ENCODE measurements around the gene COL3A1. TPM values are rescaled to one million over a fixed set of nuclear protein-coding genes. Genes with fewer than 3 reads are reported as not detected.

The COL3A1 gene
- polyA plus RNA-seq, 3 donors, result 65.6 to 363 (median 262) TPM

GRCh38 chr2:189012351-189012750, 38.2 kb downstream of the COL3A1 start:
- WGBS, 3 donors, result 75 to 91% (median 83%) methylated on average over 1 of the region's 1 CpG
- no peak overlapping the region for H3K27ac ChIP-seq (ENCODE audit: low read depth, low read length)

GRCh38 chr2:189013031-189013430, 38.9 kb downstream of the COL3A1 start:
- no peak overlapping the region for H3K27ac ChIP-seq (ENCODE audit: low read depth, low read length)
- 79 to 93% (median 80%) methylated on average over 3 of the region's 3 CpGs for WGBS, 3 donors

GRCh38 chr2:189013671-189014448, 39.7 kb downstream of the COL3A1 start:
- WGBS, 3 donors, result 63 to 79% (median 71%) methylated on average over 2 of the region's 2 CpGs
- no peak overlapping the region for H3K27ac ChIP-seq (ENCODE audit: low read depth, low read length)

- WGBS, 3 donors, result 51 to 72% (median 69%) methylated on average over 2 of the region's 2 CpGs
Observed at GRCh38 chr2:189014449-189015138, 40.4 kb downstream of the COL3A1 start.

DNA sequence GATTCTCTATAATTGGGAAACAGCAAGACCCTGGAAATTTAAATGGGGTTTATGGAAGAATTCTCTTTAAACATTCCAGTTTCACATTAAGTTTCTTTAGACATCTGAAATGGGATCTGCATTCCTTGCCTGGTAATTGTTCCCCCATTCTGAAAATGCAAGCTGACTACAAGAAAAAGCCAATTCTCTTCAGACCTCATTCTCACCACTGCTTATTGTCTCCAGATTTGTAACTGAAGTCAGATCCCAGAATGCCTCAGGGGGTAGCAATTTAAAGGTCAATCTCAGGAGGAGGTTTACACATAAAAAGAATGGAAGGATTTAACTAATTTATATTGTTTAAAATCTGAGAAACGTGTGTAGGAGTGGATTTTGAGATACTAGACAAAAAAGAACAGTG, 41.2 kb downstream of the COL3A1 start:
- no peak overlapping the region for H3K27ac ChIP-seq (ENCODE audit: low read depth, low read length)
- WGBS, 3 donors, result 43 to 71% (median 49%) methylated on average over 1 of the region's 1 CpG

More at GRCh38 chr2:189014449-189015138, 40.4 kb downstream of the COL3A1 start:
- no peak overlapping the region for H3K27ac ChIP-seq (ENCODE audit: low read depth, low read length)

GRCh38 chr2:189016311-189016861, 42.2 kb downstream of the COL3A1 start:
- no peak overlapping the region for H3K27ac ChIP-seq (ENCODE audit: low read depth, low read length)

DNA sequence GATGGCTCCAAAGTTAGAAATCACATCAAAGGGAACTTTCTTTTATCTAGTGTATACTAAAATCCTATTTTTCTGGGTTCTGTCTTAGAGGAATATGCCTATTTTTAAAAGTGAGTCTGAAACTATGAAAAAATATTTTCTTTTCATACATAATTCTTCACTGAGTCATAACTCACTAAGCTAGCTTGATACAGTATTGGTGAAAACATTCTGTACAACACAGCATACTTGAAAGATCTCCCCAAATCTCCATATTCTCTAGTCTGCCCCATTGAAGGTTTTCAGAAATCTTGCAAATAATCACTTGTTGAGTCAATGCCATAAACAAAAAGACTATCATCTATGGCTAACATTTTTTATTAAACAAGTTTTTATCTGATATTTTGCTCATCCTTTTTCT, 44.5 kb downstream of the COL3A1 start:
- H3K27ac ChIP-seq (ENCODE audit: low read depth, low read length), result no peak overlapping the region

DNA sequence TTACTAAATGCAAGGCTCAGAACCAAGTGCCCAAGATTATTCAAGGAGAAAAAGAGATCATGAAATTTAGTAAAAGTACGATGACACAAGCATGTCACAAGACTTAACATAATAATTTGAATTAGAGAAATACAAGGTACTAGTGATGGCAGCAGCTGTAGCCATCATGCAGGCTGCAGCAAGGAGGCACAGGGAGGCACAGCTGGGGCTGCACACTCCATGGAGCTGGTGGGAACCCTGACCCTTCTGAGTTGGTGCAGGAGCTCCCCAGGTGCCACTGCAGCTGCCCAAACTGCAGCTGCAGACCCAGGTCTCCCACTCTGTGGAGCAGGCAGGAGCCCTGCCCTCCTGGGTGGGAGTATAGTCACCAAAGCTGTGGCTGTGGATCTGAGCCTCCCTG, 46.0 kb downstream of the COL3A1 start:
- WGBS, 3 donors, result 63 to 83% (median 76%) methylated on average over 1 of the region's 1 CpG
- no peak overlapping the region for H3K27ac ChIP-seq (ENCODE audit: low read depth, low read length)

DNA sequence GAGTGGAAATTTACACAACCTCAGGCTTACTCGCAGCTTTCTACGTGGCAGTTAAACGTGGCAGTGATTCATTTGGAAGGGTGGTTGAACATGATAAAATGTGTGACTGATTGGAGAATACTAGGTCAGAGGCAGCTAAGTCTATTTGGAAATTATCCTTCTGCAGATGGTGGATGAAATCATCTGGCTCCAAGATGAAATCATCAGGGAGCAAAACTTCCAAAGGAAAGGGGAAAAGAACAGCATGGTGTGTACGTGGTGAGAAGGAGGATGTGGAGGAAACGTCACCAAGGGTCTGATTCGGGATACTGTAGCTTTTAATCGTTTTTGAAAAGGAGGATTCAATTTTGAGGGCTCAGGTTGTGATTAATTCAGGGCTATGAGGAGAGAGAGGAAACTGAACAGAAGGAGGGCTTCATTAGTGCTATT, 47.9 kb downstream of the COL3A1 start:
- 54 to 64% (median 56%) methylated on average over 7 of the region's 7 CpGs for WGBS, 3 donors

GRCh38 chr2:189022492-189022891, 48.3 kb downstream of the COL3A1 start:
- WGBS, 3 donors, result 58 to 80% (median 58%) methylated on average over 3 of the region's 3 CpGs
- no peak overlapping the region for H3K27ac ChIP-seq (ENCODE audit: low read depth, low read length)

More for the DNA sequence above, 47.9 kb downstream of the COL3A1 start:
- H3K27ac ChIP-seq (ENCODE audit: low read depth, low read length), result no peak overlapping the region

- no peak overlapping the region for H3K27ac ChIP-seq (ENCODE audit: low read depth, low read length)
- 44 to 57% (median 45%) methylated on average over 3 of the region's 3 CpGs for WGBS, 3 donors
Observed at GRCh38 chr2:189024901-189025618, 50.9 kb downstream of the COL3A1 start.

DNA sequence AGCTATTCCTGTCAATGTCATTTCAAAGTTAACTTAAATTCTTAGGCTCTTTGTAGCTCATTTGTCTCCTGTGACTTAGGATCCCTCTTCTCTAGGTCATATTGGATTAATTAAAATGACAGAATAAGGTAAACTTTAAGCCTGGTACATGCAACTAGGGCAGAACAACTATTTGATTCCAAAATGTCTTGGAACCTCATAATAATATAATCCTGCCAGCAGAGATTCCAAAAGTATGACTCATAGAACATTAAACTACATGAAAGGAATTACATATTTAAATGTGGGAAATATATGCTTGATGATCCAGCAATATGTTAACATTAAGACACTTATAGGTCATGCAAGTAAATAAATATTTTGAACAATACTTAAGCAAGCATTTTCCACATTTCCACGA, 63.3 kb downstream of the COL3A1 start:
- no peak overlapping the region for H3K27ac ChIP-seq (ENCODE audit: low read depth, low read length)
- WGBS, 3 donors, result 83 to 91% (median 86%) methylated on average over 1 of the region's 1 CpG

DNA sequence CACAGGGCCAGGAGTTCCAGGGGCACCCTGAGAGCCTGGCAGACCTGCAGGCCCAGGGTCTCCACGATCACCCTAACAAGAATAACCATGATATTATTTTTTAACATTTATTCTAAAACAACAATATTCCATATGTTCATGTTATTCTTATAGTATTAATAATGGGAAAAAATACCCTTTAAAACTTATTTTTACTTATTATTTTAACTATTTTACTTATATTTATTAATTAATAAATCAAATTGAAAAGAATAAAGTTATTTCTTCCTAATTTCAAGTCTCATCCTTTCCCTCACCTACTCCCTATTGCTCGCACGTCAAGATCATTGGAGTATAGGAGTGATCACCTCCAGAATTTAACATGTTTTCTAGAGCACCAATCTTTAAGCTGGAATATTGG, 71.7 kb downstream of the COL3A1 start:
- 90 to 98% (median 95%) methylated on average over 3 of the region's 3 CpGs for WGBS, 3 donors
- H3K27ac ChIP-seq (ENCODE audit: low read depth, low read length), result no peak overlapping the region

DNA sequence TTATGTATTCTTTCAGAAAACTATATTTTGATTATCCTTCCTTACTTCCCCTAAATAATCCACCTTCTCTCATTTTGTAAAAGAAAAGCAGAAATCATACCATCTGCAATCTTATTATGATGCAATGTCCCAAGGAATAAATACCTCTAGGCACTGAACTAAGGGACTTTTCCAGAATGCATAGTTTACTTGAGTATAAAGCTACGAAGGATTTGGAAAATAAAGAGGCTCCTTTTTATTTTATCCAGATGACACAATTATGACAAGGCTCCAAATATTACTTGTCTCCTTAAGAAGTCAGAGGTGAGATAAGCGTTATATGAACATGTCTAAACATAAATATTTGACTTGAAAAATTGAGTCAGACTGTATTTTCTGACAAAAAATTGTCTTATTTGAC, 72.1 kb downstream of the COL3A1 start:
- WGBS, 3 donors, result 80 to 91% (median 84%) methylated on average over 2 of the region's 2 CpGs

GRCh38 chr2:189047171-189047888, 73.2 kb downstream of the COL3A1 start:
- 93 to 97% (median 95%) methylated on average over 4 of the region's 4 CpGs for WGBS, 3 donors
- H3K27ac ChIP-seq (ENCODE audit: low read depth, low read length), result no peak overlapping the region

More for the DNA sequence above, 72.1 kb downstream of the COL3A1 start:
- no peak overlapping the region for H3K27ac ChIP-seq (ENCODE audit: low read depth, low read length)

DNA sequence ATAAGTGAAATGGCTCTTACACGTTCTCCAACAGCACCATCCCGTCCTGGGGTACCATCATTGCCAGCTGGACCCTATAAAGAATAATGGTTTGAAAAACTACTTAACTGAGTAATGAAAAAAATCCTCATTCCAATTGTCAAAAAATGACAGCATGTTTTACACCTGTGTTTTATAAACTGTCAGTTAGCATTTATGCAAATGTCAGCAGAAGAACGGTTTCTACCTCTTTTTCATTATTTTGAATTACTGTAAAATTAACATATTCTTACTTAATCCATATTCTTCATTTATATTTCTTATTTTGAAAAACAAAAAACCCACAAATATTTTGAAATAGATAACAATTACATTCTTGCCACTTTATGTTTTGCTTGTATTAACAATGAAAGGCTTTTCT, 74.0 kb downstream of the COL3A1 start:
- H3K27ac ChIP-seq (ENCODE audit: low read depth, low read length), result no peak overlapping the region
- WGBS, 3 donors, result 88 to 94% (median 90%) methylated on average over 3 of the region's 3 CpGs

DNA sequence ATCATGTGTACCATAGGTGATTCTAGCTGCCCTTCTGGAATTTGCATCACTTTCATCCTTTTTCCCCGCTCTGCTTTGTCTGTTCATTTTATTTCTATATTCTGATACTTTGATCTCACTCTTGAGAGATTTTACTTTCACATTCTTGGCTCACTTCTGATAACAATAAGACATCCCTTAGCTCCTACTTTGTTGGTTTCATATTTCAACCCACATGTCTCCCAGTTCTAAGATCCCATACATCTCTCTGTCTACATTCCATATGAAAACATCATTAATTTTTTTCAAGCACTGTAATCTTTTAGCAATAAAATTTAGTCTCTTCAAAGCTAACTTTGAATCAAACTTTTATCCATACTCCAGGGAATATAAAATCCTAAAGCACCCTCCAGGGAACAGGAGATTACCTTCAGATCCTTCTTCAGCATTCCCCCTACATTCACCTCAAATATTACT, 75.6 kb downstream of the COL3A1 start:
- H3K27ac ChIP-seq (ENCODE audit: low read depth, low read length), result no peak overlapping the region
- 85 to 94% (median 88%) methylated on average over 1 of the region's 1 CpG for WGBS, 3 donors

DNA sequence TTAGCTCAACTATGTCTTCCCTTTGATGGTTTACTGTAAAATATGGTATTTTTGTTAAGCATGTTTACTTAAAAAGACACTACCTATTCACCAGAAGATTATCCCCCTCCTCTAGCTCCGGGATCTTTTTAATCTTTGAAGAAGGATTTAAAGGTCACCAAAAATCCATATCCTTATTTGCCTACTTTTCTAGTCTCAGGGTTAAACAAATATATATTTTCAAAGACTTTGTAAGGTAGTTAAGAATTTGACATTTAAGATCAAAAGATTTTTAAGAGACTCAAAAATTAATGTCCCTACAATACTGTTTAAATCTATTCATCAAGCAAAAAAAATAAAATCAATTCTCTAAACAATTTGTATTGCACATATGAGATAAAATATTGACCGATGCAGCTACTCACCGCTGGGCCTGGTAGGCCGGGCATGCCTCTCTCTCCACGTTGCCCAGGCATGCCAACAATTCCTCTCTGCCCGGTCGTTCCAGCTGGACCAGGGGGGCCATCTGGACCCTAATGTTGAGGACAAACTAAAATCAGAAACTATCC, 76.1 kb downstream of the COL3A1 start:
- no peak overlapping the region for H3K27ac ChIP-seq (ENCODE audit: low read depth, low read length)
- WGBS, 3 donors, result 27 to 90% (median 88%) methylated on average over 6 to 7 of the region's 7 CpGs

Measured in adipose tissue (tissue), 3 donors.